Measurements from ENCODE around the gene ZFP37. TPM values are rescaled to one million over a fixed set of nuclear protein-coding genes. Genes with fewer than 3 reads are reported as not detected.
"Not testable (repeated sequence)": the region's sequence is repeated elsewhere in the genome, so short reads cannot be mapped to it uniquely, and the experiment has no call there.

ZFP37 gene
- total RNA-seq: 1 to 10 TPM; 1.3 to 2.5 (median 1.9) TPM

- TF ChIP-seq CTCF (IDR thresholded peaks at IDR 0.05): no peak
- peak; percentile 99 for ATAC-seq (ENCODE audit: low FRiP score)
- peak; percentile 59 for DNase-seq (ENCODE audit: low spot score)
These were observed at the start of gene ZFP37 for GRCh38 chr9:113056191-113057106. ZFP37 (minus strand) TSS chr9:113056724; CDS start chr9:113056688, 36 bp downstream.

- not testable (repeated sequence) for DNase-seq (ENCODE audit: low spot score); ATAC-seq (ENCODE audit: low FRiP score)
These were observed 48.8 kb upstream of the ZFP37 start for GRCh38 chr9:113105345-113105744.

GRCh38 chr9:113095561-113095960 is 39.0 kb upstream of the ZFP37 start:
- no peak for DNase-seq (ENCODE audit: low spot score)
- ATAC-seq (ENCODE audit: low FRiP score): no peak
- TF ChIP-seq CTCF (IDR thresholded peaks at IDR 0.05): no peak

GRCh38 chr9:113089924-113090323 is 33.4 kb upstream of the ZFP37 start:
- ATAC-seq (ENCODE audit: low FRiP score); DNase-seq (ENCODE audit: low spot score): not testable (repeated sequence)

GRCh38 chr9:113089143-113089505 is 32.6 kb upstream of the ZFP37 start:
- not testable (repeated sequence) for ATAC-seq (ENCODE audit: low FRiP score); DNase-seq (ENCODE audit: low spot score)

GRCh38 chr9:113088456-113089142 is 32.1 kb upstream of the ZFP37 start:
- not testable (repeated sequence) for DNase-seq (ENCODE audit: low spot score); ATAC-seq (ENCODE audit: low FRiP score)

GRCh38 chr9:113062932-113063310 is 6.4 kb upstream of the ZFP37 start:
- ATAC-seq (ENCODE audit: low FRiP score); DNase-seq (ENCODE audit: low spot score): not testable (repeated sequence)

- ATAC-seq (ENCODE audit: low FRiP score); DNase-seq (ENCODE audit: low spot score): not testable (repeated sequence)
These were observed 5.9 kb upstream of the ZFP37 start for GRCh38 chr9:113062256-113062931.

GRCh38 chr9:113061072-113061850 is 4.7 kb upstream of the ZFP37 start:
- not testable (repeated sequence) for DNase-seq (ENCODE audit: low spot score); ATAC-seq (ENCODE audit: low FRiP score)

- ATAC-seq (ENCODE audit: low FRiP score); DNase-seq (ENCODE audit: low spot score): not testable (repeated sequence)
These were observed 3.2 kb upstream of the ZFP37 start for GRCh38 chr9:113059581-113060284.

Data from omental fat pad (tissue), 4 donors.